B cell (primary cell): ENCODE measurements around the gene ST6GALNAC2.

Experiments
- EZH2 ChIP-seq: IDR thresholded peaks from 2 replicates; pipeline ENCODE4 v1.6.1; 2012; ENCODE audit warnings: borderline replicate concordance, low read depth, mild to moderate bottlenecking, moderate library complexity, low read length; ENCODE audit not compliant: insufficient read depth, poor library complexity, severe bottlenecking
- TF ChIP-seq, protein P1 (sequence below): fragments of 200-600 bp; IDR thresholded peaks from one replicate; pipeline ENCODE4 v1.8.0; 2022; ENCODE audit warnings: antibody characterized with exemption, mild to moderate bottlenecking

DNA sequence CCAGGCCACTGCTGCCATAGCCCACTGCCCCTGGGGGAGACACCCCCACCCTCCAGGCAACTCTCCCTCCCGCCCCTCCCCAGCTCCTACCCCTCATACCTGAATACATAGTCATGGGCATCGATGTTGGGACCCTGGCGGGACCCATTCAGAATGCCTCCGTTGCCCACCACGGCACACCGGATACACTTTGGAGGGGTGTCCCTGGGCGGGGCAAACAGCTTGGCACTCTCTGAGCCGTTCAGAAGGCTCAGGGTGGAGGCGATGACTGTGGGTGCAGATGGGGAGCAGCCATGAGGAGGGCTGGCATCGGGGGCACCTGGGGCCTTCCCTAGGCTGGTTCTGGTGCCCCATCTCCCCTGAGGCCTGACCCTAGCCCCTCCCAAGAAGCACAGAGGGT lies 12.6 kb downstream of the ST6GALNAC2 start:
- TF ChIP-seq, protein P1, sequence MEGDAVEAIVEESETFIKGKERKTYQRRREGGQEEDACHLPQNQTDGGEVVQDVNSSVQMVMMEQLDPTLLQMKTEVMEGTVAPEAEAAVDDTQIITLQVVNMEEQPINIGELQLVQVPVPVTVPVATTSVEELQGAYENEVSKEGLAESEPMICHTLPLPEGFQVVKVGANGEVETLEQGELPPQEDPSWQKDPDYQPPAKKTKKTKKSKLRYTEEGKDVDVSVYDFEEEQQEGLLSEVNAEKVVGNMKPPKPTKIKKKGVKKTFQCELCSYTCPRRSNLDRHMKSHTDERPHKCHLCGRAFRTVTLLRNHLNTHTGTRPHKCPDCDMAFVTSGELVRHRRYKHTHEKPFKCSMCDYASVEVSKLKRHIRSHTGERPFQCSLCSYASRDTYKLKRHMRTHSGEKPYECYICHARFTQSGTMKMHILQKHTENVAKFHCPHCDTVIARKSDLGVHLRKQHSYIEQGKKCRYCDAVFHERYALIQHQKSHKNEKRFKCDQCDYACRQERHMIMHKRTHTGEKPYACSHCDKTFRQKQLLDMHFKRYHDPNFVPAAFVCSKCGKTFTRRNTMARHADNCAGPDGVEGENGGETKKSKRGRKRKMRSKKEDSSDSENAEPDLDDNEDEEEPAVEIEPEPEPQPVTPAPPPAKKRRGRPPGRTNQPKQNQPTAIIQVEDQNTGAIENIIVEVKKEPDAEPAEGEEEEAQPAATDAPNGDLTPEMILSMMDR: no peak
- TF ChIP-seq EZH2: no peak
